Stimulated activated CD4-positive, alpha-beta T cell treated with anti-CD3 and anti-CD28 coated beads, Interleukin-4, amount 100 ng/mL, for 24 hours (primary cell): ENCODE measurements around the gene ASB3.
"Not testable (repeated sequence)": the region's sequence is repeated elsewhere in the genome, so short reads cannot be mapped to it uniquely, and the experiment has no call there.

Source experiments
- DNase-seq: peaks from one replicate; pipeline ENCODE4 v3.0.0-alpha.2; 2020

ASB3 gene

DNA sequence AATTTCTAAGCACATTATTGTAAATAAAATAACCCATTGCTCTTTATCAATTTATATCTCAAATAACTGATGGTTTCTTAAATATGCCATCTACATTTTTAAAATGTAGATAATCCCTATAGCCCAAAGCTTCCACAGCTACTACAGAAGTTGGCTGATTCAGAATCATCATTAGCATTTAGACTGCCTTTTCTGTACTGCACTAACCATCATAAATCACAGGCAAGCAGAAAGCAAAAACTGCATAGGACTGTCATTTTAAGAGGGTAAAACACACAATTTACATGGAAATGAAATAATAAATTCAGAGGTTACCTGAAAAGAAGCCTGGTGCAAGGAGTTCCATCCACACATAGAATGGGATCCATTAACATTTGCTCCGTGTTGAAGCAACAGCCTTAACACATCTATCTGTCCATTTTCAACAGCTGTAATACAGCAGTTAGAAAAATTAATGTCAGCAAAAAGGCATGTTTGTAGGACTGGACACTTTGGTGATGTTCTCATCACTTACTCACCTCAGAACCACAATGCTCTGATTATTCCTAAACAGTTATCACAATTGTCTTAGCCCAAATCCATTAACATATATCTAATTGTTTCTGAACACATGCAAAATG lies 57.5 kb downstream of the ASB3 start:
- no peak for DNase-seq

DNA sequence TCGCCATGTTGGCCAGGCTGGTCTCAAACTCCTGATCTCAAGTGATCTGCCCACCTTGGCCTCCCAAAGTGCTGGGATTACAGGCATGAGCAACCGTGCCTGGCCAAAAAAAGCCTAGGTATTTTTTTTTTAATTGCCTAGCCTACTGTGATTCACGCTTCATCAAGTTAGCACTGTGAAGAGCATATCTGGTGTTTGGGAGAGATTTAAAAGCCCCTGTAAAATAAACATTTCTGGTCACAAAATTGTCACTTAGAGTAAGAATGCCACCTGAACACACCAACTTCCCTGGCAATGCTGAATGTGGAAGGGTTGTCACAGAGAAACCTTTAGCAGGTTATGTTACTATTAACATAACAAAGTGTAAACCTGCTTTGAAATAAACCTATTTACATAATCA lies 58.8 kb downstream of the ASB3 start:
- no peak for DNase-seq

DNA sequence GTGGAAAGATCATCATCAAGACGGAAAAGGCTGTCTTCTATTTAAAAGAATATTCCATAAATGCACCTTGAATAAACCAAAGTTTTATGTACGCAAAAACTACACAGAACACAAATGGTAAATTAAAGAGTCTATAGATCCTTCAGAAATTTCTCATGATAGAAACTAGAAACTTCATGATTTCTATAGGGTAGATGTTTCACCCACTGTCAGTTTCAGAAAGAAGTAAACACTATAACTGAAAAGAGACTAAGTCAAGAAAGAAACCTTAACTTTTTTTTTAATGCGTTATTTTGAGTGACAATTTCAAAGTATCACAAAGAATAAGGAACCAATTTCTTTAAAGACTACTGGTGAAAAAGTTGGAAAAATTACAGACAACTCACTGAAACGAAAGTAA lies 61.1 kb downstream of the ASB3 start:
- no peak for DNase-seq

DNA sequence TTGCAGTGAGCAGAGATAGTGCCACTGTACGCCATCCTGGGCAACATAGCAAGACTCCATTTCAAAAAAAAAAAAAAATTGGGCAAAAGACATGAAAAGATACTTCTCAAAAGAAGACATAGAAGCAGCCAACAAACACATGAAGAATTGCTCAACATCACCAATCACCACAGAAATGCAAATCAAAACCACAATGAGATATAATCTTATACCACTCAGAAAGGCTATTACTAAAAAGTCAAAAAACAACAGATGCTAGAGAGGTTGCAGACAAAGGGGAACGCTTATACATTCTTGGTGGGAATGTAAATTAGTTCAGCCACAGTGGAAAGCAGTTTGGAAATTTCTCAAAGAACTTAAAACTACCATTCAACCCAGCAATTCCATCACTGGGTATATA lies 62.2 kb downstream of the ASB3 start:
- DNase-seq: no peak

DNA sequence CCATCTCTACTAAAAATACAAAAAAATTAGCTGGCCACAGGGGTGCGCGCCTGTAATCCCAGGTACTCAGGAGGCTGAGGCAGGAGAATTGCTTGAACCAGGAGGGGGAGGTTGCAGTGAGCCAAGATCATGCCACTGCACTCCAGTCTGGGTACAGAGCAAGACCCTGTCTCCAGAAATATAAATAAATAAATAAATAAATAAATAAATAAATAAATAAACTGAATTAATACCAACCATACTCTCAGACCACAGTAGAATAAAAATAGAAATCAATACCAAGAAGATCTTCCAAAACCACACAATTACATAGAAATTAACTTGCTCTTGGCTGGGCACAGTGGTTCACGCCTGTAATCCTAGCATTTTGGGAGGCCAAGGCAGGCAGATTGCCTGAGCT lies 65.8 kb downstream of the ASB3 start:
- DNase-seq: not testable (repeated sequence)

DNA sequence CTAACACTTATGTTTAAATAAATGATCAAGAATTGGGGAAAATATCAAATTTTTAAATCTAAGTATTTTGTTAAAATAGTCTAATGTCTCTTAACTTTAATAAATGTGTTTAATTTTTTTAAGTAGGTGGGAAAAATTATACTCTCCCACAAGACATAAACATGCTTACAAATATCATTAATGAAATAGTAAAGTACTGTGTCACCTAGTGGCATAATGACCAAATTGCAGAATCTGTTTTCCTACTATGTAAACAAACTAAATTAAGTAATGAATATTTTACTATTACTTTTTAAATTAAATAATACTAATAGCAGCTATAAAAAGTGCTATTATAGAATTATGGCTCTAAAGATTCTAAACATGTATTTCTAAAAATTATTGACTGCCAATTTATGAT lies 71.2 kb downstream of the ASB3 start:
- DNase-seq: no peak

DNA sequence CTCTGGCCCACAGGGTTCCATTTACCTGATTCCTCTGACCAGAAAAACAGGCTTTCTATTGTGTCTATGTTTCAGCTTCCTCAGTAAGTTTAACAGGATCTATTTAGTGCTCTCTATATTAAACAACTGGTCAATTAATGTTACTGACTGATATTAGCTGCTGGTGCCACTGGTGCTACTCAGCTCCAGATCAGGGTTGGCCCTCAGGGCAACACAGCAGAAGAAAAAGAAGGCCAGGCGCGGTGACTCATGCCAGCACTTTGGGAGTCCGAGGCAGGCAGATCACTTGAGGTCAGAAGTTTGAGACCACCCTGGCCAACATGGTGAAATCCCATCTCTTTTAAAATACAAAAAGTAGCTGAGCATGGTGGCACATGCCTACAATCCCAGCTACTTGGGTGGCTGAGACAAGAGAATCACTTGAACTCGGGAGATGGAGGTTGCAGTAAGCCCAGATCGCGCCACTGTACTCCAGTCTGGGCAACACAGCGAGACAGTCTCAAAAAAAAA lies 75.4 kb downstream of the ASB3 start:
- DNase-seq: no peak

DNA sequence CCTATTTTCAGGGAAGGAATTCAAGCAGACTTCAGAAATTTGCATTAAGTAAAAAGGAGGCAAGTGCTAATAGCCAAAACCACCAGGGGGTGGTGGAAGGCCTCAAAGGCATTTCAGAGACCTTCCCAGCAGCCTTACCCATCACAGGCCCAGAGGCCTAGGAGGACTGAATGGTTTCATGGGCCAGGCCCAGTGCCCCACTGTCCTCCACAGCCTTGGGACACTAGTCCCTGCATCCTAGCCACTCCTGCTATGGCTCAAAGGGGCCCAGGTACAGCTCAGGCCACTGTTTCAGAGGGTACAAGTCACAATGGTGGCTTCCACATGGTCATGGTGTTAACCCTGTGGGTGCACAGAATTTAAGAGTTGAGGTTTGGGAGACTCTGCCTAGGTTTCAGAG lies 77.8 kb downstream of the ASB3 start:
- DNase-seq: no peak

DNA sequence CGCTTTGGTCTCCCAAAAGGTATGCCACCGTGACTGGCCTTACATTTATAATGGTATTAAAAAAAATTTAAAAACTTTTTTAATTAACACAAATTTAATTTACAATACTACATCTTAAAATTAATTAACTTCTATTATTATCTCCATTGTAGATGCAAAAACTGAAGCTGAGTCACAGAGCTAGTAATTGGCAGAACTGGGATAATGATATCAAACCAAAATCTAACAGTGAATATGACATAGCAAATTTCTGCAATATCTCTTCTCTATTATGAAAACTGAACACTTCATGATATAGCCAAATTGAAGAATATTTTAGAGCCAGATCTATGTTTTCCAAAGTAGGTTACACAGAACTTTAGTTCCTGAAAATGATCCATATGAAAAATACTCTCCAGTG lies 85.5 kb downstream of the ASB3 start:
- no peak for DNase-seq

DNA sequence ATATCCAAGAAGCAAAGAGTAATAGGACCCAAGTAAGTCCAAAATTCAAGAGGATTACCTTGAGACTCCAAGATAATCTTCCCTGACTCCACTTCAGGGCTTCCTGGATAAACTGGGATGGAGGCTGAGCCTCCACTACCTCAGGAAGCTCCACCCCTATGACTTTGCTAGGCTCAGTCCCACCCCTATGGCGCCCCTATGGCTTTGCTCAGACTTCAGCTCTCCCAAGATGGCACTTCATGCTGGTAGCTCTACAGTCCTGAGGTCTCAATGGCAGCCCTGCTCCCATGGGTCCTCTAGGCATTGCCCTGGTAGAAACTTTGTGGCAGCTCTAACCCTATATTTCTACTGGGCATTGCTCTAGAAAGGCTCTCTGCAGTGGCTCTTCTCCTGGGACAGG lies 89.1 kb downstream of the ASB3 start:
- DNase-seq: no peak

DNA sequence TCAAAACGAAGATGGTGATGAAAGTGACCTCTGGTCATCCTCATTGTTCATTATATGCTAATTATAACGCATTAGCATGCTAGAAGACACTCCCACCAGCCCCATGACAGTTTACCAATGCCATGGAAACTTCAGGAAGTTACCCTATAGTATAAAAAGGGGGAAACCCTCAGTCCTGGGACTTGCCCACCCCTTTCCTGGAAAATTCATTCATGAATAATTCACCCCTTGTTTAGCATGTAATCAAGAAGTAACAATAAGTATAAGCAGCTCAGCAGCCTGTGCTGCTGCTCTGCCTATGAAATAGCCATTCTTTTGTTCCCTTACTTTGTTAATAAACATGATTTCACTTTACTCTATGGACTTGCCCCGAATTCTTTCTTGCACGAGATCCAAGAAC lies 89.7 kb downstream of the ASB3 start:
- no peak for DNase-seq

DNA sequence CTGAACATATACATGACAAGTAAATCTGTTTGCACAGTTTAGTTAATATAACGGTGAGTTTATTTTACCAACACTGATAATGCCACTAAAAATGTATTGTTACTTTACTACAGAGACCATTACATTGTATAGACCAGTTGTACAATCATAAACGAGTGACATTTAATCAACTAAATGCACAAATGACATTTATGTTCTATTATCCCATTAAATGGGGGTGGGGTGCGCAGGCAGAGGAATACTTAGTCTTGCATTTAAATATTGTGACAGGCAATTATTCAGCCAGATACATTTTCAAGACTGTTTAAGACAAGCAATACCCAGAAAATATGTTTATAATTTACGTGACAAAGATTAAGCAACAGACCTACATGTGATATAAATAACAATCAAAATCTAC lies 91.2 kb downstream of the ASB3 start:
- DNase-seq: no peak

DNA sequence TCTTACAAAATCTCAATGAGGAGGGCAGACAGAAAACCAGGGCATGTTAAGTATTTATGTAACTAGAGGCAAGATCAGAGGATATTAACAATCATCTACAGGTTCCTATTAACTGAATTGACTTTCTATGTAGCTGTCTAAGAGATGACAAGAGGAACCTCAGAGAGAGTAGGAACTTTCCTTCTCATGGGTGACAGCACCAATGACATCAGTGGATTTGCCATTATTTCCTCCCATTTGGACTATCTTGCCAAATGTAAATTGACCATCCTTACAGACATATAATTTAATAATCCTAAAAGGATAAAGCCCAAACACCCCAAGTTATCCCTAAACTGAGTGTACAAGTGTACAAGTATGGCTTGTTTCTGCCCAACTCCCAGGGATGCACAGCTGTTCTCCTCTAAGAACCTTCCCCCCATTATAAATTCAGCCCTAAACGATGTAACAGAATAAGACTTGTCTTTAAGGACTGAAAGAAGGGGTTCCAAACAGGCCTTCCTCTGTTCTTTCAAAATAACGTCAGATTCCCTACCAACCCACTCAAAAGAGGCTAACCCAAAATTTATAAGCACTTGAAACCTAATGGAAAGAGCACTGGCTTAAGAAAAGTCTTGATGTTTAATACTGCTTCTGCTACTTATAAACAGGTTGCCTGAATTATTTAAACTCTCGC lies 92.5 kb downstream of the ASB3 start:
- DNase-seq: no peak

DNA sequence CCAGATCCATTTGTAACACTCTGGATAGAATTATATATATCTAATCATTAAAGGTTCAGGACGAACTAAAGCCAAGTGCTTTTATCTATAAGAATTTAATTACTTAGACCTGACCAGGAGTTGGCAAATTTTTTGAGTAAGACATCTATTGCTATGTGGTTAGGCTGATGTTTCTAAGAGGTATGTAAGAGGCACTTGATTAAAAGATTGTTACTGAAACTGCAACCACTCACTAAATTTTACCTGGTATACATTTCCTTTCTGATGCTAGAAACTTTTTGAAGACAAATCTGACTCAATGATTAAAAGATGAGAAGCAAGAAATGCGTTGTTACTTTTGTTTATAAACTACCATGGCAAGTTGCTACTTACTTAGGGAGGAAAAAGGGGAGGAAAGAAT lies 95.9 kb downstream of the ASB3 start:
- no peak for DNase-seq

DNA sequence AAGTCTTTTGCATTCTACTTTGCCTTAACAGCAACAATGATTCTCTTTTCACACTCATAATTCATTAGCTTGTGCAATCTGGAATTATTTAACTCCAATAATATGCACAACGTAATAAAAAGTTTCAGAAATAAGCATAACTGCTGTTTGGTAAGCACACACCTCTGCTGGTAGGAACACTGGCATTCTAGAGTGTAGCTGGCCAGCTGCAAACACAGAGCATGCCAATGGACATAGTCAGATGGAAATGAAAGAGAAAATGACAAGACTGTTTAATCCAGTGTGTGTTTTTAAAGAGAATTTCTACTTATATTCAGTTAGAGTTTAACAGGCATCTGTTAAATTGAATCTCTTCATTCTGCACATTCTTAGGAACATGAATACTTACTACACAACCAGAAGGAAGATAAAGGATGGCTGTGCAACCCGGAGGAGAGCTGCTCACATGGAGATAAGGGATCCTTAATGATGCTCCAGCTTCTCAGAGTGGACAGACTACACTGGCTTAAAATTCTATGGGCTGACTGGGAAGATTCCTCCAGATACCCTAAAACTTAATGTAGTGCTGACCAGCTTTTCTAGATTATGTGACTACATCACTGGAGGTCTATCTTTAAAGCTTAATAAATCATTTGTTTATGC lies 113.8 kb downstream of the ASB3 start:
- no peak for DNase-seq

DNA sequence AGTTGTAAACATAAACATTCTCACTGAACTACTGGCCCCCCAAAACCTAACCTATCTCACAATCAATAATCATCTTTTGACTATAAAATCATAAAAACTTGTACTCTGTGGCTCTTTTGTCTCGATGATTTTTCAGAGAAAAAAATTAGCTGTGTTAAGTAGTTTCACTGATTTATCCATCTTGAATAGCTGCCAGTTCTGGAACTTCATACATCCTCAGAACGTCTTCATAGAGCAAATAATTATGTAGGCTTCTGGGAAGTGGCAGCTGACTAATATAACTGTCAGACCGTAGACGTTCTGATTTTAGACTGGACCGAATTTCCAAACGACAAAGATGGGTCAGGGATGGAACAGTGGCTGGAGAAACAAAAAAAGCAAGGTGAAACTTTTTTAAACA lies 116.4 kb downstream of the ASB3 start:
- no peak for DNase-seq

DNA sequence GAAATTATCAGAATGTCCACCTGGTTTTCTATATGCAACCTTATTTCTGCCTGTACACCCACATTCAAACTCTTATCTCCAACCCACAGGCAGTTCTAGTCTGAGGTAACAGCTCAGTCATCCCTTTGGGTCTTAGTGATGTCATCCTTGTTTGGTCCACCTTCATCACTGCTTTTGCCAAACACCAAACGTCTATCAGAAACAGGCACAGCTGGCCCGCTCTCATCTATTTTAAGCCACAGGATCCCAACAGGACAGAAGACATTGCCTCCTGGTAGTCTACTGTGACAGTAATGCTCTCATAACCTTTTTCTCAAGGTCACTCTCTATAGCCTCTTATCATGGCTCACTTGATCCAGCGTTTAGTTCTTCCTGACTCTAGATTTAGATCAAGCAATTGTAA lies 118.1 kb downstream of the ASB3 start:
- DNase-seq: no peak

DNA sequence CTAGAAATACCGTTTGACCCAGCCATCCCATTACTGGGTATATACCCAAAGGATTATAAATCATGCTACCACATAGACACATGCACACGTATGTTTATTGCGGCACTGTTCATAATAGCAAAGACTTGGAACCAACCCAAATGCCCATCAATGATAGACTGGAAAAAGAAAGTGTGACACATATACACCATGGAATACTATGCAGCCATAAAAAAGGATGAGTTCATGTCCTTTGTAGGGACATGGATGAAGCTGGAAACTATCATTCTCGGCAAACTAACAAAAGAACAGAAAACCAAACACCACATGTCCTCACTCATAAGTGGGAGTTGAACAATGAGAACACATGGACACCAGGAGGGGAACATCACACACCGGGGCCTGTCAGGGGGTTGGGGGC lies 119.6 kb downstream of the ASB3 start:
- DNase-seq: not testable (repeated sequence)

DNA sequence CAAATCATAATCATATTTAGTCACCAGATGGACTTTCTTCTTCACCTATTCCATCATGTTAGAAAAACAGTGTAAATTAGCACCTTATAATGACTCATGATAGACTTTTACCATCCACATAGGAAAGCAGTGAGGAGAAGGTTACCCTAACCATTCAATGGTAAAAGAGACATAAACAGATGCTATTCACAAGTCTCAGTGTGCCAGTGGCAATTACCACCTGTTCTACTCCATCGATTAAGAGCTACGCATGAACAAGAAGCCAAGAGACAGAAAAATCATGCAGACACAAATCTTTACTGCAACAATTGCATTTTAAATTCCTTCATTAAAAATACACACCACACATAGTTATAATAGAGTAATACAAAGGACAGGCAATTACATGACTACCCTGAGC lies 125.9 kb downstream of the ASB3 start:
- DNase-seq: no peak

DNA sequence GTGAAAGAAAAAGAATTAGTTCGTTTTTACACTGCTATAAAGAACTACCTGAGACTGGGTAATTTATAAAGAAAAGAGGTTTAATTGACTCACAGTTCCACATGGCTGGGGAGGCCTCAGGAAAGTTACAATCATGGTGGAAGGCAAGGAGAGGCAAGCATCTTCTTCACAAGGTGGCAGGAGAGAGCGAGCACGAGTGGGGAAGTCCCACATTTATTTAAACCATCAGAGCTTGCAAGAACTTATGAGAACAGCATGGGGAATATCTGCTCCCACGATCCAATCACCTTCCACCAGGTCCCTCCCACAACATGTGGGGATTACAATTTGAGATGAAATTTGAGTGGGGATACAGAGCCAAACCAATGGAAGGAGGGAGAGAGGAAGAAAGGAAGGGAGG lies 128.3 kb downstream of the ASB3 start:
- DNase-seq: not testable (repeated sequence)

DNA sequence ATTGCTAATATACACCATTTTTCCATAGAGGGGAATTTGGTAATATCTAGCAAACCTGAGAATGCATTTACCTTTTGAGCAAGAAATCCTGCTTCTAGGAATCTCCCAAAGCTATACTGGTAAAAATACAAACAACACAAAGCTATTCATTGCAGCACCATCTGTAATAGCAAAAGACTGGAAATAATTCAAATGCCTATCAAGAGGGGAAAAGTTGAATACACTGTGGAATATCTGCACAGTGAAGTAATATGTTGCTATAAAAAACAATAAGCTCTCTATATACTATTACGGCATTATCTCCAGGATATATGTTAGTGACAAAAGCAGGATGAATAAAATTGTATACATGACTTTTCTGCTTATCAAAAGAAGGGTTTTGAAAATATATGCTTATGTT lies 131.5 kb downstream of the ASB3 start:
- no peak for DNase-seq

DNA sequence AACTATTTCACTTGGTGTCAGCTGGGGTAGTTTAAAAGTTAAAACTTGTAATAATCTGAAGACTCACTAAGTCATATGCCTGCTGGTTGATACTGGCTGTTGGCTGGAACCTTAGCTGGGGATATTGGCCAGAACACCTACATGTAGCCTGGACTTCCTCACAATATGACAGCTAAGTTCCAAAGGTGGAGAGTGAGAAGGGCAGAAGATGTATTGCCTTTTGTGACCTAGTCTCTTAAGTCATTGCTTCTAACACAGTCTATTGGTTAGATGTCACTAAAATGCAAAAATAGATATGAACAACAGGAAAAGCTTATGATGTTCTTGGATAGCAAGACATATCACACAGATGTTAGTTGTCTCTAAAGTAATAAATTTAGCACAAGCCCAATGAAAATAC lies 132.4 kb downstream of the ASB3 start:
- DNase-seq: no peak

DNA sequence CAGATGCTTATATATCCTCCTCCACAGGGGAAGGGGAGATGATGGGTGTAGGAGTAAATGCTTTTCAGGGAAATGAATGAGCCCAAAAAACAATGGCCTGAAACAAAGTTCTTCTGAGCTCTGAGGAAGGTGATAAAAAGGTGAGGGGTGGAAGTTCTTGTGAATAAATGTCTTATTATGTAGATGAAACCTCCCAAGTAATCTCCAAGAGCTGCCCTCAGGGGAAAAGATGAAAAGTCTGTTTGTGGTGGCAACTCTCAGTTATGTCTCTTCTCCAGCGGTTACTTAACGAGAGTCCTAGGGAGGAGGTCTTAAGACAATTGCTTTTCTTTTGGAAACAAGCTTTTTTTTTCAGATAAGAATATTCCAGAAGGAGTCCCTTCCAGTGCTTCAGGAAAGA lies 134.6 kb downstream of the ASB3 start:
- no peak for DNase-seq

DNA sequence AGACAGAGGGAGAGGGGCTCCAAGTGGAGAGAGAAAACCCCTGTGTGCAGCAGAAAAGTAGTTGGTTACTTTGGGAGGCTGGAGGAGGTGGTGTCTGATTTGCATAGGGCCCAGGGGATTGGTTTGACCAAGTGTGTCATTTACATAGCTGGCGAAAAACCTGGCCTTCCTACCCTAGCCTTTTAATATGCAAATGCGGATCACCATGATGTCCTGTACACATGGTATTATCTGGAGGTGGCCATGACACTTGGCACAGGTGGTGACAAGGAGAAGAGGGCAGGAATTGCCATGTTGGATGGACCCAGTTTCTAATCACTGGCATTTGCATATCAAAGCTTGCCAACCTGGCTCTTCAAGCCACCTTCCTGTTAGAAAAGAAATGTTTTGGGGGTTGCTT lies 140.0 kb downstream of the ASB3 start:
- DNase-seq: no peak

DNA sequence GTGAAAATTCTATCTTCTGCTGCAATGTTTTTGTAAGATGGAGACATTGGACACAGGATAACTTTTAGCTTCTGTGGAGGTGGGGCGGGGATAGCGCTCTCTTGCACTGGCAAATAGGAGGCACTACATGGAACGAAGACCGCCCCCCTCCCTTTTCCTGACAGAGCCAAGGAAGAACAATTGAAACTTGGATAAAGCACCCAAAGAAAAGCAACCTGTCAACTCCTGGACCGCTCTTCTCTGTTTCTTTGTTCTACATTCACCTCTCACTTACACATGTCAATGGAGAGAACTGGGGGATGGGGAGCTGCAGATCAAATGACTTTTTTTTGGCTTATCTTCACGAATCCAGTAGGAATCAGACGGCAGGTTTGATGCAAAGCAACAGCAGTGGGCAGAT lies 145.5 kb downstream of the ASB3 start:
- no peak for DNase-seq
